Activated CD8-positive, alpha-beta T cell treated with anti-CD3 and anti-CD28 coated beads for 36 hours (primary cell): ENCODE data around the gene MRM2. TPM values are rescaled to one million over a fixed set of nuclear protein-coding genes. Genes with fewer than 3 reads are reported as not detected.

Experiments used
- ATAC-seq: fragments of 200-7000 bp; cut with Tn5 transposase; one replicate; pipeline ENCODE4 v1.10.0; 2021; ENCODE audit warnings: mild to moderate bottlenecking, moderate library complexity
- CTCF ChIA-PET: fragments of 350-600 bp; sonication (Branson Sonifier 250); formaldehyde crosslinking; loops from one replicate; lab custom pipeline; 2021; ENCODE audit warnings: antibody characterized with exemption; lab: Charles Lee
- POLR2A ChIA-PET: fragments of 350-600 bp; sonication (Branson Sonifier 250); formaldehyde crosslinking; loops from one replicate; lab custom pipeline; 2021; ENCODE audit warnings: antibody characterized with exemption; lab: Charles Lee
- DNase-seq: peaks from one replicate; pipeline ENCODE4 v3.0.0-alpha.2; 2020
- H3K27ac Mint-ChIP-seq: one replicate; pipeline ENCODE4 v1.8.0; 2021; ENCODE audit warnings: mild to moderate bottlenecking, mixed read lengths
- H3K27me3 Mint-ChIP-seq: one replicate; pipeline ENCODE4 v1.8.0; 2021; ENCODE audit warnings: mixed read lengths
- H3K36me3 Mint-ChIP-seq: one replicate; pipeline ENCODE4 v1.8.0; 2021; ENCODE audit warnings: low read depth, mixed read lengths
- H3K4me1 Mint-ChIP-seq: one replicate; pipeline ENCODE4 v1.8.0; 2021; ENCODE audit warnings: low read depth, mixed read lengths
- H3K4me3 Mint-ChIP-seq: one replicate; pipeline ENCODE4 v1.8.0; 2021; ENCODE audit warnings: mild to moderate bottlenecking, moderate library complexity, mixed read lengths
- H3K9me3 Mint-ChIP-seq: one replicate; pipeline ENCODE4 v1.8.0; 2021; ENCODE audit warnings: mixed read lengths
- intact Hi-C: fragments of 100-400 bp; cut with micrococcal nuclease; formaldehyde crosslinking; loops from one replicate; pipeline ENCODE4 v1.10.0; 2022
- microRNA-seq: library from miRNA; unstranded; fragments of <30 nt; microRNA quantifications from one replicate; pipeline ENCODE4 v1.2.0, GENCODE V29; 2022; ENCODE audit warnings: borderline microRNAs expressed, borderline replicate concordance
- total RNA-seq, 2 experiments: library from RNA; stranded (reverse); gene quantifications; one replicate each; pipeline ENCODE4 v1.2.3, GENCODE V29; 2021
- TF ChIP-seq, protein P1 (sequence below): fragments of 200-600 bp; IDR thresholded peaks from one replicate; pipeline ENCODE4 v1.8.0; 2022; ENCODE audit warnings: antibody characterized with exemption, mild to moderate bottlenecking

Gene MRM2
- total RNA-seq, 2 experiments from 2014 or later = 30.3 to 31.9 TPM

DNA sequence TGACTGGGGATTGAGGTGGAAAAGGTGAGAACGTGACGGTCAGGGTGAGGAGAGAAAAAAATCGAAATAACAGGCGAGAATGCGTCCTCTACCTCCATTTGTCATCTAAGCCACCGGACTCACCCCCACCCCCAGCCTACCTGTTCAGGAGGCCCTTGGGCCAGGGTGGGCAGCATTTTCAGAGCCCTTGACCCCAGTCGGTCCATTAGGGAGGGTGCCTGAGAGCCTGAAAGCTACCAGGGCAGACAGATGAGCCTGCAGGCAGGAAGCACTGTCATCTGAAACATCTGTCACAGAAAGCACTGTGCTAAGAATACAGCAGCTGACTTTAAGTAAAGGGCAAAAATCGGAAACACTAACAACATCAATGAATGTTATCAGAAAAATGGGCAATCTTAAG lies 56.3 kb downstream of the MRM2 start:
- DNase-seq = no peak
- TF ChIP-seq, protein P1, sequence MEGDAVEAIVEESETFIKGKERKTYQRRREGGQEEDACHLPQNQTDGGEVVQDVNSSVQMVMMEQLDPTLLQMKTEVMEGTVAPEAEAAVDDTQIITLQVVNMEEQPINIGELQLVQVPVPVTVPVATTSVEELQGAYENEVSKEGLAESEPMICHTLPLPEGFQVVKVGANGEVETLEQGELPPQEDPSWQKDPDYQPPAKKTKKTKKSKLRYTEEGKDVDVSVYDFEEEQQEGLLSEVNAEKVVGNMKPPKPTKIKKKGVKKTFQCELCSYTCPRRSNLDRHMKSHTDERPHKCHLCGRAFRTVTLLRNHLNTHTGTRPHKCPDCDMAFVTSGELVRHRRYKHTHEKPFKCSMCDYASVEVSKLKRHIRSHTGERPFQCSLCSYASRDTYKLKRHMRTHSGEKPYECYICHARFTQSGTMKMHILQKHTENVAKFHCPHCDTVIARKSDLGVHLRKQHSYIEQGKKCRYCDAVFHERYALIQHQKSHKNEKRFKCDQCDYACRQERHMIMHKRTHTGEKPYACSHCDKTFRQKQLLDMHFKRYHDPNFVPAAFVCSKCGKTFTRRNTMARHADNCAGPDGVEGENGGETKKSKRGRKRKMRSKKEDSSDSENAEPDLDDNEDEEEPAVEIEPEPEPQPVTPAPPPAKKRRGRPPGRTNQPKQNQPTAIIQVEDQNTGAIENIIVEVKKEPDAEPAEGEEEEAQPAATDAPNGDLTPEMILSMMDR = no peak
- ChIA-PET CTCF (no interaction called here), POLR2A (no interaction called here)
- Mint-ChIP-seq H3K9me3 (peaks cover 2% of the 10 kb centered on the region), H3K4me3 (no peak overlapping the region), H3K27ac (no peak overlapping the region), H3K27me3 (no peaks in the 10 kb centered on the region), H3K4me1 (no peaks in the 10 kb centered on the region), H3K36me3 (peaks cover 22% of the 10 kb centered on the region)
- intact Hi-C loops = no loop called here
- ATAC-seq = no peak

Small RNA genes within 50 kb of the gene (microRNA-seq; reads per million reads assigned to microRNA genes)
- not detected for gene MIR6836

Other genes starting within 250 kb of the MRM2 start
- 10 to 100 TPM; 40.0 to 44.7 TPM for gene MAD1L1, start 9.3 kb downstream of the MRM2 start, total RNA-seq
- 10 to 100 TPM; 90.2 to 93.9 TPM for gene NUDT1, start within 50 bp of the MRM2 start, total RNA-seq
- 10 to 100 TPM; 31.7 to 36.8 TPM for gene SNX8, start 72.2 kb upstream of the MRM2 start, total RNA-seq
- gene EIF3B, start 112.6 kb upstream of the MRM2 start, total RNA-seq = 100 to 1,000 TPM; 252 to 256 TPM
- 1 to 10 TPM; 2.9 to 4.7 TPM for gene CHST12, start 161.4 kb upstream of the MRM2 start, total RNA-seq
- gene GRIFIN, start 234.2 kb upstream of the MRM2 start, total RNA-seq = not detected